Right forelimb (tissue), 1 donor: ENCODE results near the gene FAM133A.

Experiments
- DNase-seq: peaks from one replicate; pipeline ENCODE4 v3.0.0-alpha.2; 2018

Gene FAM133A

DNA sequence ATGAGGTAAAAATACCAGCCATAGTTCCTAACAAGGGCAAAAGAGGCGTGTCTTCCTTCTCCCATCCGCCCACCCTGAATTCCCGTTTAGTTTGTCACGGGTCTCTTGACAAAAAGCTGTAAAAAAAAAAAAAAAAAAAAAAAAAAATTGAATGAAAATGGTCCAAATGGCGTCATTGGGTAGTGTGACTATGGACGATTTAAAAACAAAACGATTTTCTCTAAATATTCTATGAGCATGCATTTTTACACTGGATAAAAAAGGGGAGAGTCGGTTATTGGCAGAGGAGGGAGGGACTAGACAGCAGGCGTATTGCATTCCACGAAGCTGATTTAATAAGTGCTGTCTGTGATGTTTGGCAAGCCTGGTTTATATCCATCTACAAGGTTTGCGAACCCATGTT is at the start of gene FAM133A:
FAM133A (plus strand) TSS at position 338 of the 403 bp plus-strand sequence. CDS start 35,214 bp downstream, outside the sequence.
- peak; percentile 40 for DNase-seq

DNA sequence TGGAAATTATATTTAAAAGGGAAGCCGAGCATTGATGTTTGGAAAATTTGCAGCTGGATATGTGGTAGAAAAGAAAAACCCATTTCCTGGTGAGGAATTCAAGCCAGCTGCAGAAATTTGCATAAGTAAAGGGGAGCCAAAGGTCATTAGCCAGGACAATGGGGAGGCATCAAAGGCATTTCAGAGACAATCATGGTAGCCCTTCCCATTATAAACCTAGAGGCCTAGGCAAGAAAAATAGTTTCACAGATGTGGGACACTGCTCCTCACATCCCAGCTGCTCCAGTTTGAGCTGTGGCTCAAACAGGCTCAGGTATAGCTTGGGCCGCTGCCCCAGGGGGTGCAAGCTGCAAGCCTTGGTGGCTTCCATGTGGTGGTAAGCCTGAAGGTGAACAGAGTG is 36.4 kb upstream of the FAM133A start:
- DNase-seq: no peak

DNA sequence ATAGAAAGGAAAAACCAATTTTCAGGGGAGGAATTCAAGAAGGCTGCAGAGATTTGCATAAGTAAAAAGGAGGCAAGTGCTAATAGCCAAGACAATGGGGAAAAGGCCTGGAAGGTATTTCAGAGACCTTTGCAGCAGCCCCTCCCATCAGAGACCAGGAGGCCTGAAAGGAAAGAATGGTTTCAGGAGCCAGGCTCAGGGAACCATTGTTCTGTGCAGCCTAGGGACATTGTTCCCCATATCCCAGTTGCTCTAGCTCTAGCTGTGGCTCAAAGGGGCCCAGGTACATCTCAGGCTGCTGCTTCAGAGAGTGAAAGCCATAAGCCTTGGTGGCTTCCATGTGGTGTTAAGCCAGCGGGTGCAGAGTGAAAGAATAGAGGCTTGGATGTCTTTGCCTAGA is 24.6 kb upstream of the FAM133A start:
- DNase-seq: no peak

DNA sequence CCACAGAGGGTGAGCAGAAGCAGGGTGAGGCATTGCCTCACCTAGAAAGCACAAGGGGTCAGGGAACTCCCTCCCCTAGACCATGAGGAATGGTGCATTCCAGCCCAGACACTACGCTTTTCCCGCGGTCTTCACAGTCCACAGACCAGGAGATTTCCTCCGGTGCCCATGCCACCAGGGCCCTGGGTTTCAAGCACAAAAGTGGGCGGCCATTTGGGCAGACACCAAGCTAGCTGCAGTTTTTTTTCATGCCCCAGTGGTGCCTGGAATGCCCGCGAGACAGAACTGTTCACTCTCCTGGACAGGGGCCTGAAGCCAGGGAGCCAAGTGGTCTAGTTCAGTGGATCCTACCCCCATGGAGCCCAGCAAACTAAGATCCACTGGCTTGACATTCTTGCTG is 13.4 kb upstream of the FAM133A start:
- DNase-seq: no peak

DNA sequence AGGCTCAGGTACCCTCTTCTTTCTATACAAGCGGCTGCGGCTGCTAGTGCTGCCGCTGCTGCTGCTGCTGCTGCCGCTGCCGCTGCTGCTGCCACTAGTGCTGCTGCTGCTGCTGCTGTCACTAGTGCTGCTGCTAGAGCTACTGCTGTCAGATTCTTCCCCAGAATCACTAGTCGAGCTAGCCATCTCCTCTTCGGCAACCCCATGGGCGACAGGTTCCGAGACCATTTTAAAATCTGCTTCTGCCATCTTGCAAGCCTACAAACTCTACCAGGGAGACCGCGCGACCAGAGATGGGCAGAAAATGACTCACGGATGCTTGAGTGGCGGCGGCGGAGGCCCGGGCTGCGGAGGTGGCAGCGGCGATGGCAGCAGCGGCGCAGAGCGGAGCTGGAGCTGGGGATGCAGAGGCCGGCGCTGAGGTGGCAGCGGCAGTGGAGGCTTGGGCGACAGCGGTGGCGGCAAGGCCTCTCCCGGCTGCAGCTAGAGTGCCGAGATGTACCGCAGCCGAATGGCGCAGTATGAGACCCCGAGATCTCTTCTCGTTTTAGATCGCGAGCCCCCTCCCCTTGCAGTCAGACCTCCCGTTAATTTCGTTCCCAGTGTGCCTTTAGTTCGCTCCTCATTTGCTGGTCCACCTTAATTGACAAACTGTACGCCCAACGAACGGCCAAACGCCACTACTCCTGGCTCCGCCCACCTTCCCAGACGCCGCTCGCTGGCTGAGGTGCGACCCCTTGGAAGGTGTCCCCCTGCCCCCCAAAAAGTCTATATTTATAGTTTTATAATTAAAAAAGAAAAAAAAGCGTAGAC is 744 bp upstream of the FAM133A start, which contains the start of gene NAP1L3:
NAP1L3 (minus strand) TSS at position 523 of the 813 bp plus-strand sequence; CDS start at position 249, 274 bp downstream.
- peak; percentile 81 for DNase-seq

DNA sequence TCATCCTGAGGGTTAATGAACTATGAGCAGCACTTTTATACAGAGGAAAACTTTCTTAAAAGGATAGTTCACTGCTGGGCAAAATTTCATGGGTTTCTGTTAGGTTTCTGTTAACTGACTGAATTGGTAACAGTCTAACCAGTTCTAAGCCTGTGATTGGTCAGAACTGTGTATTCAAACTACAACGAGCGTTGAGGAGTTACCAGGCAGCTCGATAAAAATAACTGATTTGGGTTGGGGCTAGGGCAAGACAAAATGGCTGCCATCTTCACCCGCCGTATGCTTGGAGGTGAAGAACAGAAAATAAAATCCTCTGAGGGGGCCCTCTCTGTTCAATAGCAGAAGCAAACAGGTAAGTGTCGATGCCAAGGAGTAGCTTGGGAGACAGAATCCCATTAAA is 22.0 kb downstream of the FAM133A start:
- no peak for DNase-seq

DNA sequence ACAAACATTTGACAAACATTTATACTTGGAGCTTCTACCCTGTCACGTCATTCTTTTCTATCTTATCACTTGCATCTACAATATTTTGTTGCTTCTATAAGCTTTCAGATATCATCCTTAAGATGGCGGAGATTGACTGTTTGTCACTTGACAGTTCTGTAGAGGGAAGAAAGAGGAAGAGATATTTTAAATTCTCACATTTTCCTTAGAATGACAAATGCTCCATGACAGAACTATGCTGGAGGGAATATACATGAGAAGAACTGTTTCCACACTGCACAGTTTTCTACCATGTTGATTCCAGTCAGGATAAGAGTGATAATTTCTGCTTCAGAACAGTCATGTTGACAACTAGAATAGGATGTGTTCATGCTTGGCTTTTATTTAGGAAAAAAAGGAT is 29.7 kb downstream of the FAM133A start:
- DNase-seq: no peak

DNA sequence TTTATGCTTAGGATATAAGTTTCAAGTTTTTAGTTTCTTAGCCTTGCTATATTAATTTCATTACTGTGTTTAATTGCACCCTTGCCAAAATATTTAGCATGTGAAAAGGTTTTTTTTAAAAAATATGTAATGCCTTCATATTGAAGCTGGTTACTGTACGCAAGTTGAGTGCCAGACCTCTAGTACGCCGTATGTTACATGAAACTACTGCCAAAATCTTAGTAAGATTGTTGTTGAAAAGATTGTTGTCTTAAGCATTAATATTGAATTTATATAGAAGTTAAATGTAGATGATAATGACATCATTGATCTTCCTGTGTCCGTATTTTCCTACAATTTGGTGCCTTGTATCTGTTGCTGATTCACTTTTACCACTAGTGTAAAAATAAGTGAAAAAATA is 37.1 kb downstream of the FAM133A start:
- DNase-seq: no peak

DNA sequence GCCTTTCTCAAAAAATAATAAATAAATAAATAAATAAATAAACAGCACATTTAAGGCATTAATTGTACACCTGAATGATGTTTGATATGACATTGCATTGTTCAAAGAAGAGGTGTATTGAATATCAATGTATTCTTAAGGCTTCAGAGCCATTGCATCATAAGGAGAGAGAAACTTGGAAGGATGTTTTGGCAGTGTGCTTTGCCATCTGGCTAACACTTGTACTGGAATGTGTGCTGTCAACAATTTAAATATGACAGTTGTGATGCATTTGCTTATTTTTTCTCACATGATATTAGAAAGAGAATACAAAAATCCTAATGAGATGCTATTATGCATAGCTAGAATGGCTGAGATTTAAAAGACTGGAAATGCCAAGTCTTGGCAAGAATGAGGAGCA is 67.8 kb downstream of the FAM133A start:
- no peak for DNase-seq

DNA sequence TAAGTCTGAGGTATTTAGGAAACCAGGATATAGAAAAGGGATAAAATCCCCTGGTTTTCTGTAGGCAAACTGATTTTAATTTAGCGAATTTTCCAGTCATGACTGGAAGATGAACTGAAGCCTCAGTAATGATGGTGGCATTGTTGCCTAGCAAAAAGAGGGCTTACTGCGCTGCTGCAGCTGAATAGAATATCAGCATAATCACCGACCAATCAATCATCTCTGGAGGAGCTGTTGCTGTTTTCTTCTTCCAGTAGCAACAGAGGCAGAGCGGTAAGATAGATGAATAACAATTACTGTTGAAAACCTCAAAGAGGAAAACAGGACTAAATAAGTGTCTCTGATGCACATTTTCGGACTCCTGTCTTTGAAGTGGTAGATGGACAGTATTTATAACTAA is 86.2 kb downstream of the FAM133A start:
- DNase-seq: no peak
